Heart left ventricle (tissue), 16 donors: ENCODE results near the gene ZNF582. TPM values are rescaled to one million over a fixed set of nuclear protein-coding genes. Genes with fewer than 3 reads are reported as not detected.
A peak's percentile ranks its signal among the peaks of the same experiment; 100 is the strongest.

Source experiments
- ATAC-seq, 4 donors: fragments of 200-7000 bp; cut with Tn5 transposase; one replicate each; pipeline ENCODE4 v1.9.1; 2020 to 2022; ENCODE audit warnings: moderate library complexity in 4 of 4, mild to moderate bottlenecking in 3 of 4, moderate number of reproducible peaks in 1 of 4
- DNase-seq, 5 donors: peaks; one replicate each; pipeline ENCODE4 v3.0.0-alpha.2; 2020
- H3K27ac ChIP-seq, 12 donors: fragments of 200-600 bp; sonication (generic) in 4 of 12; one replicate each; pipeline versions ENCODE4 v1.5.0 to v1.8.0; 2016 to 2022; ENCODE audit warnings: mild to moderate bottlenecking in 2 of 12
- H3K27me3 ChIP-seq, 9 donors: fragments of 200-600 bp; sonication (generic) in 2 of 9; one replicate each; pipeline versions ENCODE4 v1.5.1 to v1.8.0; 2016 to 2022; ENCODE audit warnings: mild to moderate bottlenecking in 3 of 9
- H3K36me3 ChIP-seq, 9 donors: fragments of 200-600 bp; sonication (generic) in 2 of 9; one replicate each; pipeline versions ENCODE4 v1.5.0 to v1.8.0; 2018 to 2022; ENCODE audit warnings: mild to moderate bottlenecking in 2 of 9
- H3K4me1 ChIP-seq, 12 donors: fragments of 200-600 bp; sonication (generic) in 4 of 12; one replicate each; pipeline versions ENCODE4 v1.5.0 to v1.8.0; 2016 to 2022; ENCODE audit warnings: mild to moderate bottlenecking in 3 of 12
- H3K4me3 ChIP-seq, 12 donors: fragments of 200-600 bp; sonication (generic) in 4 of 12; one replicate each; pipeline versions ENCODE4 v1.5.0 to v1.8.0; 2017 to 2022; ENCODE audit warnings: mild to moderate bottlenecking in 9 of 12, moderate library complexity in 4 of 12
- H3K9me3 ChIP-seq, 12 donors: fragments of 200-600 bp; sonication (generic) in 4 of 12; one replicate each; pipeline versions ENCODE4 v1.5.0 to v1.8.0; 2016 to 2022; ENCODE audit warnings: mild to moderate bottlenecking in 1 of 12
- CTCF ChIP-seq, 12 donors: fragments of 200-600 bp; sonication (generic) in 4 of 12; IDR thresholded peaks; one replicate each; pipeline versions ENCODE4 v1.5.0 to v1.8.0; 2018 to 2022; ENCODE audit warnings: antibody characterized with exemption in 12 of 12, mild to moderate bottlenecking in 5 of 12
- POLR2A ChIP-seq, 2 donors: fragments of 450-650 bp; IDR thresholded peaks; one replicate each; pipeline ENCODE4 v1.6.1; 2017; ENCODE audit warnings: antibody characterized with exemption in 2 of 2, mild to moderate bottlenecking in 2 of 2, moderate library complexity in 2 of 2
- WGBS, 4 donors: extraction: QIAGEN DNeasy Blood & Tissue Kit in 2 of 4; methylation state at CpG; one replicate each; pipeline versions ENCODE4 v1.1.5 to v1.1.7; 2013 to 2018; 5-methylcytosine and 5-hydroxymethylcytosine counted together
- intact Hi-C, 10 donors: fragments of 100-400 bp; cut with DNase I; formaldehyde crosslinking; loops; one replicate each; pipeline versions ENCODE4 v1.11.1 to v1.14.2; 2022
- polyA plus RNA-seq, 2 donors: library from polyadenylated mRNA; stranded (reverse); fragments of 200-250 nt; gene quantifications; one replicate each; pipeline ENCODE4 v1.2.3, GENCODE V29; 2013
- total RNA-seq, 9 donors: library from RNA; depleted of rRNA in 2 of 9; stranded (reverse); fragments of >200 nt in 2 of 9; fragmentation: NEBNext Ultra II Directional in 3 of 9; extraction: Animal tissue kit (Norgen Biotek cat#: 25700) in 3 of 9; gene quantifications; one replicate each; pipeline versions ENCODE4 v1.1.0 to v1.2.4, GENCODE V29; 2016 to 2023
- donor health status: ischemic (EF 13 %, LVEDD 7.1; RV severe dilation, severe dysfunction).
- donor health status: healthy with polysubstance abuse.
- donor health status: DM: no; HTN: yes; CAD: no.
- donor health status: DM: no; HTN: no; CAD: no.
- donor health status: ischemic (EF 25% LVEDD 6.9; RV normal size, moderate dysfunction).
- donor health status: ischemic (EF 25% LVEDD 5.7; RV mildly dilated, moderate dysfunction).
- donor health status: healthy.
- donor health status: DM: yes; HTN: yes; CAD: no.
- donor health status: ischemic (EF 35%, LVEDD 5.7; RV mildly dilated, moderate dysfunction).
- donor health status: nonischemic (EF 11% LVEDD 7.7; RV severe dilation, severe dysfunction).
- donor health status: DM: yes; HTN: yes; CAD: no.
- donor health status: PGD.
- donor health status: ischemic (EF 29% LVEDD 5.4; RV normal size, mild dysfunction).
- donor health status: nonischemic (EF 23%, LVEDD 6.1; RV moderate dilation, normal function).

The ZNF582 gene
- total and polyA plus RNA-seq, 11 donors: 3.5 to 7.2 (median 5.0) TPM

GRCh38 chr19:56423276-56423984 is 30.1 kb upstream of the ZNF582 start:
- ATAC-seq: no peak
- Histone ChIP-seq H3K27me3 (no peaks in the 10 kb centered on the region), H3K27ac (no peak overlapping the region), H3K36me3 (peaks cover 2 to 78% (median 39%) of the 10 kb centered on the region in 9 donors), H3K4me1 (no peaks in the 10 kb centered on the region), H3K4me3 (no peak overlapping the region), H3K9me3 (peaks cover 29 to 100% (median 100%) of the 10 kb centered on the region in 12 donors)
- WGBS, 4 donors: 92 to 99% (median 95%) methylated on average over 5 of the region's 5 CpGs
- TF ChIP-seq POLR2A (IDR thresholded peaks at IDR 0.05) (no peak), CTCF (IDR thresholded peaks at IDR 0.05) (no peak)
- DNase-seq: no peak
- intact Hi-C loops: no loop called here

DNA sequence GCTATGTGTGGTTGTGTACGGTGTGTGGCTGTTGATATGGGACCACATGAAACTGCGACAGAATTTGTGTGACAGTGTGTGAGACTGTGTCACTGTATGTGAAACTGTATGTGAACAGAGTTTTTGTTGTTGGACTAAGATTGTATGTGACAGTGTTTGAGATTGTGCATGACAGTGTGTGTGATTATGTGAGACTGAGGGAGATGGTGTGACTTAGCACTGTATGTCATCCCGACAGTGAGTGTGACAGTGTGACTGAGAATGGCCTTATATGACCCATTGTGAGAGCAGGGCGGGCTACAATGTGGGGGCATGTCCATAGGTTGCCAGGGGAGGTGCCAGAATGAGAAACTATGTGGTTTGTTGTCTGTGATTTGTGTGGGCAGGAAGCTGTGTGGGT is 11.7 kb upstream of the ZNF582 start:
- H3K4me3 ChIP-seq: peak overlapping the region in 8 of 12 donors; percentile 69 to 91 (median 74)
- no peak for TF ChIP-seq POLR2A (IDR thresholded peaks at IDR 0.05)
- TF ChIP-seq CTCF (IDR thresholded peaks at IDR 0.05): no peak
- WGBS, 4 donors: 95 to 99% (median 96%) methylated on average over 4 of the region's 4 CpGs
- intact Hi-C loops: loop anchor here in 4 of 10 donors (1.0 to 10.0 kb wide), 4 partner anchors 70 to 160 kb away; partner anchors contain the start of genes ZNF667 (in 2 of the 4), ZFP28 (in 1 of the 4), ZNF470 (in 1 of the 4) and ZNF471 (in 1 of the 4)
- H3K4me1 ChIP-seq: peaks cover 0 to 19% (median 14%) of the 10 kb centered on the region in 12 donors
- H3K27ac ChIP-seq: no peak overlapping the region
- peaks cover 0 to 36% (median 34%) of the 10 kb centered on the region in 9 donors for H3K36me3 ChIP-seq
- ATAC-seq: no peak
- DNase-seq: no peak
- H3K9me3 ChIP-seq: peaks cover 0 to 72% (median 42%) of the 10 kb centered on the region in 12 donors
- H3K27me3 ChIP-seq: no peaks in the 10 kb centered on the region

- DNase-seq (no peak), ATAC-seq (peak in 3 of 4 donors; percentile 2 to 7 (median 3))
- no peak for TF ChIP-seq CTCF (IDR thresholded peaks at IDR 0.05)
- no peak for TF ChIP-seq POLR2A (IDR thresholded peaks at IDR 0.05)
- WGBS, 4 donors: 53 to 60% (median 56%) methylated on average over 9 of the region's 9 CpGs
- peaks cover 0 to 33% (median 30%) of the 10 kb centered on the region in 9 donors for H3K36me3 ChIP-seq
- peak overlapping the region; percentile 51 to 91 (median 72) for H3K4me3 ChIP-seq
- peaks cover 0 to 19% (median 14%) of the 10 kb centered on the region in 12 donors for H3K4me1 ChIP-seq
- intact Hi-C loops: loop anchor here in 6 of 10 donors (1.0 to 10.0 kb wide), 8 partner anchors 11 to 163 kb away; partner anchors contain the start of genes ZNF667 (in 4 of the 6), ZFP28 (in 2 of the 6), ZNF470 (in 2 of the 6) and ZNF471 (in 1 of the 6)
- H3K27me3 ChIP-seq: no peaks in the 10 kb centered on the region
- H3K27ac ChIP-seq: peak overlapping the region in 8 of 12 donors; percentile 89 to 99 (median 96)
- peaks cover 0 to 72% (median 42%) of the 10 kb centered on the region in 12 donors for H3K9me3 ChIP-seq
Measured at GRCh38 chr19:56404705-56405056, 11.3 kb upstream of the ZNF582 start.
